PFSK-1 (cell line): ENCODE data around the gene STX17.

ENCODE experiments used
- POLR2AphosphoS5 ChIP-seq: IDR thresholded peaks from 2 replicates; pipeline ENCODE4 v1.6.1; 2012; ENCODE audit warnings: low read depth, mild to moderate bottlenecking, control low read depth, low read length, moderate library complexity
- REST ChIP-seq, 2 experiments: IDR thresholded peaks; 2 replicates each; pipeline versions ENCODE4 v1.6.1 to v1.8.0; 2011 to 2012; ENCODE audit warnings: low read depth in 2 of 2, low read length in 2 of 2, control low read depth in 1 of 2, inconsistent platforms in 1 of 2, mild to moderate bottlenecking in 1 of 2, moderate library complexity in 1 of 2; ENCODE audit not compliant: insufficient read depth in 1 of 2

- TF ChIP-seq POLR2AphosphoS5 (no peak), REST (IDR thresholded peaks at IDR 0.05; ENCODE audit: insufficient read depth in 1 of 2, low read depth in 2 of 2, low read length in 2 of 2) (no peak)
These were observed 61.0 kb downstream of the STX17 start for GRCh38 chr9:99967457-99967856.
